ENCODE data around the gene MTMR11. TPM values are rescaled to one million over a fixed set of nuclear protein-coding genes. Genes with fewer than 3 reads are reported as not detected.

Gene MTMR11
- total and polyA plus RNA-seq, 9 of the 15 experiments (the other 6 are each of a cell fraction or from before 2014, with no cell fraction given), result 0.09 to 1.6 (median 0.51) TPM

- peak; percentile 7 for TF ChIP-seq NEUROD1 (IDR thresholded peaks at IDR 0.05; ENCODE audit: borderline replicate concordance, low read depth, low read length, partially characterized antibody)
- no peak for TF ChIP-seq SMARCA5 (IDR thresholded peaks at IDR 0.05)
- no peak for TF ChIP-seq PPARD (CRISPR knock-in tag; IDR thresholded peaks at IDR 0.05)
- TF ChIP-seq ZNF592 (IDR thresholded peaks at IDR 0.05), result no peak; the same call in 1 of the 2 replicates
- no peak for TF ChIP-seq HIVEP1 (CRISPR knock-in tag; IDR thresholded peaks at IDR 0.05)
- no peak for TF ChIP-seq CBX1 (IDR thresholded peaks at IDR 0.05; ENCODE audit: low read depth)
- TF ChIP-seq ATF3 (IDR thresholded peaks at IDR 0.05), result peak; percentile 77
- no peak for TF ChIP-seq ATF3 (CRISPR knock-in tag; conservative IDR thresholded peaks at IDR 0.05)
- peak; percentile 86; the same call in 1 of the 2 replicates for TF ChIP-seq PTBP1 (IDR thresholded peaks at IDR 0.05; ENCODE audit: low read depth, low read length)
- TF ChIP-seq POLR2B (IDR thresholded peaks at IDR 0.05; ENCODE audit: low read depth, partially characterized antibody), result peak; percentile 13
- no peak for TF ChIP-seq ATF4 (CRISPR knock-in tag; IDR thresholded peaks at IDR 0.05)
- TF ChIP-seq HSF4 (CRISPR knock-in tag; IDR thresholded peaks at IDR 0.05; ENCODE audit: borderline replicate concordance), result no peak
- TF ChIP-seq FOXM1 (IDR thresholded peaks at IDR 0.05; ENCODE audit: low read depth), result 0 out of 2 replicates have a peak, but pooled peaks have one; percentile 32
- no peak for TF ChIP-seq FOXM1 (CRISPR knock-in tag; IDR thresholded peaks at IDR 0.05; ENCODE audit: low read depth)
- no peak for TF ChIP-seq ZNF217 (CRISPR knock-in tag; IDR thresholded peaks at IDR 0.05)
- no peak; the same call in 1 of the 2 replicates for TF ChIP-seq MAFF (IDR thresholded peaks at IDR 0.05; ENCODE audit: low read length)
- peak; percentile 77 for TF ChIP-seq MYBL2 (IDR thresholded peaks at IDR 0.05; ENCODE audit: low read depth)
- no peak for TF ChIP-seq MYBL2 (CRISPR knock-in tag; IDR thresholded peaks at IDR 0.05; ENCODE audit: borderline replicate concordance)
- TF ChIP-seq E2F5 (CRISPR knock-in tag; IDR thresholded peaks at IDR 0.05), result no peak; the same call in 1 of the 2 replicates
- no peak for TF ChIP-seq ZNF583 (CRISPR knock-in tag; IDR thresholded peaks at IDR 0.05)
- 0 out of 2 replicates have a peak, but pooled peaks have one; percentile 34 for TF ChIP-seq NR2C2 (CRISPR knock-in tag; IDR thresholded peaks at IDR 0.05)
- TF ChIP-seq NR2C2 (tag; IDR thresholded peaks at IDR 0.05), result no peak; the same call in 1 of the 2 replicates
- TF ChIP-seq MIER1 (IDR thresholded peaks at IDR 0.05; ENCODE audit: low read depth), result no peak
These were observed 51.1 kb downstream of the MTMR11 start (continued) for GRCh38 chr1:149885339-149886120.

Measured in K562 (cell line).